Activated B cell treated with CpG ODN at 0.5 μM for 24 hours (primary cell): Measurements from ENCODE around the gene TRIM63. TPM values are rescaled to one million over a fixed set of nuclear protein-coding genes. Genes with fewer than 3 reads are reported as not detected.

Experiments
- ATAC-seq: fragments of 200-7000 bp; cut with Tn5 transposase; one replicate; pipeline ENCODE4 v1.10.0; 2021; ENCODE audit warnings: low read depth, mild to moderate bottlenecking, moderate library complexity
- CTCF ChIA-PET: fragments of 350-600 bp; sonication (Branson Sonifier 250); formaldehyde crosslinking; loops from one replicate; lab custom pipeline; 2021; ENCODE audit warnings: antibody characterized with exemption; lab: Charles Lee
- POLR2A ChIA-PET: fragments of 350-600 bp; sonication (Branson Sonifier 250); formaldehyde crosslinking; loops from one replicate; lab custom pipeline; 2021; ENCODE audit warnings: antibody characterized with exemption; lab: Charles Lee
- DNase-seq: peaks from one replicate; pipeline ENCODE4 v3.0.0; 2022
- H3K27ac Mint-ChIP-seq: one replicate; pipeline ENCODE4 v1.8.0; 2020; ENCODE audit warnings: mixed read lengths
- H3K27me3 Mint-ChIP-seq: one replicate; pipeline ENCODE4 v1.8.0; 2021; ENCODE audit warnings: mixed read lengths
- H3K36me3 Mint-ChIP-seq: one replicate; pipeline ENCODE4 v1.8.0; 2021; ENCODE audit warnings: low read depth, mixed read lengths
- H3K4me1 Mint-ChIP-seq: one replicate; pipeline ENCODE4 v1.8.0; 2021; ENCODE audit warnings: mixed read lengths
- H3K4me3 Mint-ChIP-seq: one replicate; pipeline ENCODE4 v1.8.0; 2020; ENCODE audit warnings: mild to moderate bottlenecking, mixed read lengths
- H3K9me3 Mint-ChIP-seq: one replicate; pipeline ENCODE4 v1.8.0; 2020; ENCODE audit warnings: mixed read lengths
- CTCF ChIP-seq: fragments of 200-600 bp; IDR thresholded peaks from one replicate; pipeline ENCODE4 v1.8.0; 2022; ENCODE audit warnings: antibody characterized with exemption, mild to moderate bottlenecking
- intact Hi-C: fragments of 100-400 bp; cut with micrococcal nuclease; formaldehyde crosslinking; loops from one replicate; pipeline ENCODE4 v1.15.1; 2024
- total RNA-seq: library from RNA; stranded (reverse); gene quantifications from 2 replicates; pipeline ENCODE4 v1.2.3, GENCODE V29; 2022

The TRIM63 gene
- total RNA-seq, 1 donor from 2014 or later: not detected

- DNase-seq (no peak), ATAC-seq (no peak)
- intact Hi-C loops: no loop called here
- Mint-ChIP-seq H3K4me3 (no peak overlapping the region), H3K27ac (no peak overlapping the region), H3K27me3 (peaks cover 43% of the 10 kb centered on the region), H3K4me1 (no peaks in the 10 kb centered on the region), H3K36me3 (no peaks in the 10 kb centered on the region), H3K9me3 (no peaks in the 10 kb centered on the region)
- ChIA-PET CTCF (interaction anchor here (0.7 kb wide), 1 partner anchor 260 kb away, joined by 3 read pairs; no protein-coding TSS in a partner anchor), POLR2A (no interaction called here)
- TF ChIP-seq CTCF: no peak
Observed at GRCh38 chr1:26055041-26055440, 12.4 kb downstream of the TRIM63 start.

- DNase-seq (no peak), ATAC-seq (no peak)
- Mint-ChIP-seq H3K36me3 (no peaks in the 10 kb centered on the region), H3K27ac (no peak overlapping the region), H3K9me3 (no peaks in the 10 kb centered on the region), H3K4me3 (no peak overlapping the region), H3K4me1 (no peaks in the 10 kb centered on the region), H3K27me3 (peaks cover 43% of the 10 kb centered on the region)
- TF ChIP-seq CTCF: no peak
- CTCF ChIA-PET: no interaction called here
- POLR2A ChIA-PET: no interaction called here
- intact Hi-C loops: no loop called here
Observed at GRCh38 chr1:26053718-26054560, 13.5 kb downstream of the TRIM63 start.

GRCh38 chr1:26050248-26050640, 17.2 kb downstream of the TRIM63 start:
- Mint-ChIP-seq H3K9me3 (no peaks in the 10 kb centered on the region), H3K27ac (no peak overlapping the region), H3K4me1 (no peaks in the 10 kb centered on the region), H3K4me3 (no peak overlapping the region), H3K36me3 (no peaks in the 10 kb centered on the region), H3K27me3 (peaks cover 53% of the 10 kb centered on the region)
- no peak for TF ChIP-seq CTCF
- POLR2A ChIA-PET: no interaction called here
- CTCF ChIA-PET: no interaction called here
- ATAC-seq: no peak
- no peak for DNase-seq
- intact Hi-C loops: no loop called here

GRCh38 chr1:26049531-26050247, 17.7 kb downstream of the TRIM63 start:
- ChIA-PET POLR2A (no interaction called here), CTCF (no interaction called here)
- Mint-ChIP-seq H3K9me3 (no peaks in the 10 kb centered on the region), H3K4me3 (no peak overlapping the region), H3K4me1 (no peaks in the 10 kb centered on the region), H3K27me3 (peaks cover 56% of the 10 kb centered on the region), H3K27ac (no peak overlapping the region), H3K36me3 (no peaks in the 10 kb centered on the region)
- no peak for TF ChIP-seq CTCF
- DNase-seq (no peak), ATAC-seq (no peak)
- intact Hi-C loops: no loop called here

- no peak for TF ChIP-seq CTCF
- H3K27me3 Mint-ChIP-seq: peaks cover 69% of the 10 kb centered on the region
- ChIA-PET POLR2A (interaction anchor here (0.5 to 0.6 kb wide), 2 partner anchors 38 to 102 kb away, joined by 5 read pairs; no protein-coding TSS in a partner anchor), CTCF (no interaction called here)
- no peak overlapping the region for H3K4me3 Mint-ChIP-seq
- intact Hi-C loops: no loop called here
- no peak for ATAC-seq
- H3K27ac Mint-ChIP-seq: no peak overlapping the region
- DNase-seq: no peak
- no peaks in the 10 kb centered on the region for H3K4me1 Mint-ChIP-seq
- H3K9me3 Mint-ChIP-seq: no peaks in the 10 kb centered on the region
- H3K36me3 Mint-ChIP-seq: no peaks in the 10 kb centered on the region
Observed at GRCh38 chr1:26047278-26047874, 20.1 kb downstream of the TRIM63 start.
